22Rv1 (cell line): ENCODE data around the gene TMED10.

Experiments
- H3K27ac ChIP-seq: fragments of 450-650 bp; 2 replicates; pipeline ENCODE4 v1.5.1; 2017
- CTCF ChIP-seq: fragments of 450-650 bp; IDR thresholded peaks from 2 replicates; pipeline ENCODE4 v1.5.1; 2017; ENCODE audit warnings: mild to moderate bottlenecking
- ZFX ChIP-seq: fragments of 450-650 bp; IDR thresholded peaks from 2 replicates; pipeline ENCODE4 v1.6.1; 2017; ENCODE audit warnings: antibody characterized with exemption, borderline replicate concordance

TMED10 gene

GRCh38 chr14:75088153-75088552 lies 88.3 kb downstream of the TMED10 start:
- no peak overlapping the region for H3K27ac ChIP-seq

GRCh38 chr14:75084513-75084912 lies 91.9 kb downstream of the TMED10 start:
- TF ChIP-seq ZFX = no peak
- TF ChIP-seq CTCF = peak; percentile 58
- no peak overlapping the region for H3K27ac ChIP-seq

More at GRCh38 chr14:75088153-75088552, 88.3 kb downstream of the TMED10 start:
- no peak for TF ChIP-seq ZFX
- TF ChIP-seq CTCF = no peak

GRCh38 chr14:75083271-75083670 lies 93.1 kb downstream of the TMED10 start:
- no peak overlapping the region for H3K27ac ChIP-seq
- no peak for TF ChIP-seq ZFX
- no peak for TF ChIP-seq CTCF

GRCh38 chr14:75081660-75082229 lies 94.7 kb downstream of the TMED10 start:
- H3K27ac ChIP-seq = no peak overlapping the region
- TF ChIP-seq ZFX (no peak), CTCF (no peak)
